Naive thymus-derived CD4-positive, alpha-beta T cell (primary cell): ENCODE measurements around the gene TRAF3IP1. TPM values are rescaled to one million over a fixed set of nuclear protein-coding genes. Genes with fewer than 3 reads are reported as not detected.
"Not testable (repeated sequence)": the region's sequence is repeated elsewhere in the genome, so short reads cannot be mapped to it uniquely, and the experiment has no call there.

Experiments used
- ATAC-seq: fragments of 150-1000 bp; cut with Tn5 transposase; 2 replicates; pipeline ENCODE4 v1.10.0; 2021; ENCODE audit warnings: mild to moderate bottlenecking, moderate library complexity
- CTCF ChIA-PET: fragments of 350-600 bp; sonication (Branson Sonifier 250); formaldehyde crosslinking; loops from one replicate; lab custom pipeline; 2021; ENCODE audit warnings: antibody characterized with exemption; lab: Charles Lee
- POLR2A ChIA-PET: fragments of 350-600 bp; sonication (Branson Sonifier 250); formaldehyde crosslinking; loops from one replicate; lab custom pipeline; 2021; ENCODE audit warnings: antibody characterized with exemption, inconsistent platforms; lab: Charles Lee
- DNase-seq, 9 donors: peaks; one replicate each; pipeline versions ENCODE4 v3.0.0 to v3.0.0-alpha.2; 2020 to 2022; ENCODE audit warnings: mixed read lengths in 1 of 9
- H3K27ac ChIP-seq: one replicate; pipeline ENCODE4 v1.7.0; 2013; ENCODE audit warnings: mild to moderate bottlenecking, low read depth, low read length, moderate library complexity
- H3K27me3 ChIP-seq, 2 donors: one replicate each; pipeline ENCODE4 v1.7.0; 2013; ENCODE audit warnings: low read length in 2 of 2, mild to moderate bottlenecking in 2 of 2, moderate library complexity in 2 of 2; ENCODE audit not compliant: control insufficient read depth in 2 of 2, insufficient read depth in 2 of 2
- H3K36me3 ChIP-seq, 3 experiments: 1 replicate in 2 of 3; 2 replicates in 1 of 3; pipeline ENCODE4 v1.7.0; 2013; ENCODE audit warnings: low read length in 3 of 3, mild to moderate bottlenecking in 3 of 3, moderate library complexity in 1 of 3; ENCODE audit not compliant: insufficient read depth in 3 of 3, control insufficient read depth in 2 of 3
- H3K4me1 ChIP-seq, 2 donors: one replicate each; pipeline ENCODE4 v1.7.0; 2013; ENCODE audit warnings: low read length in 2 of 2, mild to moderate bottlenecking in 2 of 2, moderate library complexity in 1 of 2; ENCODE audit not compliant: control insufficient read depth in 2 of 2, insufficient read depth in 2 of 2
- H3K4me3 ChIP-seq: 2 replicates; pipeline ENCODE4 v1.7.0; 2013; ENCODE audit warnings: mild to moderate bottlenecking, low read length
- H3K9me3 ChIP-seq, 3 experiments: 1 replicate in 2 of 3; 2 replicates in 1 of 3; pipeline ENCODE4 v1.7.0; 2013; ENCODE audit warnings: low read length in 3 of 3; ENCODE audit not compliant: control insufficient read depth in 2 of 3
- H3K27ac Mint-ChIP-seq, 9 donors: one replicate each; pipeline ENCODE4 v1.8.0; 2020 to 2022; ENCODE audit warnings: mixed read lengths in 9 of 9, mild to moderate bottlenecking in 8 of 9, moderate library complexity in 5 of 9, inconsistent platforms in 2 of 9
- H3K27me3 Mint-ChIP-seq, 5 donors: one replicate each; pipeline ENCODE4 v1.8.0; 2021 to 2022; ENCODE audit warnings: mixed read lengths in 5 of 5, mild to moderate bottlenecking in 1 of 5
- H3K36me3 Mint-ChIP-seq, 5 donors: one replicate each; pipeline ENCODE4 v1.8.0; 2020 to 2022; ENCODE audit warnings: mixed read lengths in 5 of 5, mild to moderate bottlenecking in 3 of 5, inconsistent platforms in 1 of 5
- H3K4me1 Mint-ChIP-seq, 7 donors: one replicate each; pipeline ENCODE4 v1.8.0; 2020 to 2022; ENCODE audit warnings: mixed read lengths in 7 of 7, mild to moderate bottlenecking in 3 of 7, inconsistent platforms in 1 of 7
- H3K4me3 Mint-ChIP-seq, 10 donors: one replicate each; pipeline ENCODE4 v1.8.0; 2020 to 2022; ENCODE audit warnings: mild to moderate bottlenecking in 10 of 10, mixed read lengths in 10 of 10, moderate library complexity in 6 of 10, inconsistent platforms in 2 of 10
- H3K9me3 Mint-ChIP-seq, 11 donors: one replicate each; pipeline ENCODE4 v1.8.0; 2020 to 2022; ENCODE audit warnings: mixed read lengths in 11 of 11, mild to moderate bottlenecking in 4 of 11, inconsistent platforms in 1 of 11, moderate library complexity in 1 of 11
- intact Hi-C, 2 donors: fragments of 100-400 bp; cut with micrococcal nuclease; formaldehyde crosslinking; loops; one replicate each; pipeline ENCODE4 v1.15.1; 2023
- polyA plus RNA-seq, 2 donors: library from polyadenylated mRNA; unstranded; fragments of 300-500 nt; fragmentation: Illumina TruSeq; gene quantifications; one replicate each; pipeline ENCODE4 v1.2.3, GENCODE V29; 2021
- total RNA-seq, 6 experiments: library from RNA in 5 of 6; stranded (reverse) in 5 of 6; gene quantifications; 1 replicate in 5 of 6; 2 replicates in 1 of 6; pipeline ENCODE4 v1.2.3 and lab custom pipeline; 2021 to 2026

TRAF3IP1 gene
- total RNA-seq (10 to 100 TPM in 2 of 5 experiments, 1 to 10 TPM in 3; 6.2 to 13.3 (median 9.4) TPM), polyA plus RNA-seq (1 to 10 TPM; 4.3 to 5.7 TPM), total RNA-seq (lab: John Stamatoyannopoulos, UW) (13.5 reads per million, percentile 42 among the genes with 10 or more reads in this experiment)

GRCh38 chr2:238320246-238320647 is at the start of gene TRAF3IP1:
TSS of gene TRAF3IP1 (plus strand) at chr2:238320518. CDS start at chr2:238320663, 145 bp downstream.
- Histone ChIP-seq H3K4me1 (peaks cover 7 to 15% of the 10 kb centered on the region in 2 donors), H3K9me3 (no peaks in the 10 kb centered on the region), H3K27ac (peak within 1 kb of the TSS; percentile 51), H3K4me3 (peak within 1 kb of the TSS; percentile 69), H3K27me3 (no peaks in the 10 kb centered on the region), H3K36me3 (no peaks in the 10 kb centered on the region)
- CTCF ChIA-PET: no interaction called here
- peak within 1 kb of the TSS; percentile 77 to 89 (median 82) for H3K4me3 Mint-ChIP-seq
- intact Hi-C loops: loop anchor here (1.0 to 5.0 kb wide), 3 partner anchors 32 to 258 kb away; partner anchors contain the start of genes PER2 (in 2 of the 2), ASB1 (in 1 of the 2) and SCLY (in 1 of the 2)
- no peaks in the 10 kb centered on the region for H3K9me3 Mint-ChIP-seq
- peak; percentile 97 for ATAC-seq
- DNase-seq: peak; percentile 75 to 92 (median 86)
- peaks cover 9 to 29% (median 24%) of the 10 kb centered on the region in 7 donors for H3K4me1 Mint-ChIP-seq
- peak within 1 kb of the TSS in 6 of 9 donors; percentile 4 to 69 (median 45) for H3K27ac Mint-ChIP-seq
- H3K27me3 Mint-ChIP-seq: peaks cover 0 to 34% (median 6%) of the 10 kb centered on the region in 5 donors
- peaks cover 0 to 5% (median 0%) of the 10 kb centered on the region in 5 donors for H3K36me3 Mint-ChIP-seq
- POLR2A ChIA-PET: no interaction called here

- H3K27ac ChIP-seq: no peak overlapping the region
- no peaks in the 10 kb centered on the region for H3K27me3 ChIP-seq
- H3K4me3 ChIP-seq: no peak overlapping the region
- POLR2A ChIA-PET: no interaction called here
- ATAC-seq (no peak), DNase-seq (no peak)
- H3K9me3 ChIP-seq: no peaks in the 10 kb centered on the region
- CTCF ChIA-PET: interaction anchor here (0.7 kb wide), 1 partner anchor 346 kb away, joined by 13 read pairs; no protein-coding TSS in a partner anchor
- H3K9me3 Mint-ChIP-seq: no peaks in the 10 kb centered on the region
- H3K27me3 Mint-ChIP-seq: no peaks in the 10 kb centered on the region
- H3K36me3 ChIP-seq: peaks cover 8 to 72% (median 8%) of the 10 kb centered on the region in 3 experiments
- no peak overlapping the region for H3K4me3 Mint-ChIP-seq
- peaks cover 4 to 51% (median 16%) of the 10 kb centered on the region in 5 donors for H3K36me3 Mint-ChIP-seq
- intact Hi-C loops: no loop called here
- no peak overlapping the region for H3K27ac Mint-ChIP-seq
- peaks cover 0 to 4% (median 0%) of the 10 kb centered on the region in 7 donors for H3K4me1 Mint-ChIP-seq
- no peaks in the 10 kb centered on the region for H3K4me1 ChIP-seq
These were observed 49.7 kb upstream of the TRAF3IP1 start for GRCh38 chr2:238270606-238271005.

GRCh38 chr2:238271061-238271554 is 49.2 kb upstream of the TRAF3IP1 start:
- no peak overlapping the region for H3K27ac ChIP-seq
- DNase-seq (no peak), ATAC-seq (no peak)
- H3K4me1 ChIP-seq: no peaks in the 10 kb centered on the region
- peaks cover 4 to 52% (median 16%) of the 10 kb centered on the region in 5 donors for H3K36me3 Mint-ChIP-seq
- no peaks in the 10 kb centered on the region for H3K27me3 Mint-ChIP-seq
- no peaks in the 10 kb centered on the region for H3K9me3 ChIP-seq
- POLR2A ChIA-PET: no interaction called here
- no peak overlapping the region for H3K27ac Mint-ChIP-seq
- H3K4me3 ChIP-seq: no peak overlapping the region
- H3K9me3 Mint-ChIP-seq: no peaks in the 10 kb centered on the region
- CTCF ChIA-PET: interaction anchor here (0.7 kb wide), 1 partner anchor 347 kb away, joined by 13 read pairs; no protein-coding TSS in a partner anchor
- H3K36me3 ChIP-seq: peaks cover 8 to 77% (median 8%) of the 10 kb centered on the region in 3 experiments
- intact Hi-C loops: no loop called here
- H3K4me1 Mint-ChIP-seq: peaks cover 0 to 4% (median 0%) of the 10 kb centered on the region in 7 donors
- no peak overlapping the region for H3K4me3 Mint-ChIP-seq
- H3K27me3 ChIP-seq: no peaks in the 10 kb centered on the region

- H3K36me3 ChIP-seq: peaks cover 8 to 83% (median 8%) of the 10 kb centered on the region in 3 experiments
- intact Hi-C loops, H3K27me3 Mint-ChIP-seq, H3K9me3 Mint-ChIP-seq, ATAC-seq, H3K4me1 Mint-ChIP-seq, POLR2A ChIA-PET, H3K4me3 Mint-ChIP-seq, H3K4me3 ChIP-seq, H3K9me3 ChIP-seq, H3K27ac ChIP-seq, CTCF ChIA-PET, DNase-seq, H3K27me3 ChIP-seq, H3K4me1 ChIP-seq: not testable (repeated sequence)
- peak overlapping the region in 1 of 9 donors; percentile 13 for H3K27ac Mint-ChIP-seq
- H3K36me3 Mint-ChIP-seq: peaks cover 4 to 54% (median 20%) of the 10 kb centered on the region in 5 donors
These were observed 48.6 kb upstream of the TRAF3IP1 start for GRCh38 chr2:238271686-238272085.

GRCh38 chr2:238272156-238272555 is 48.2 kb upstream of the TRAF3IP1 start:
- Histone ChIP-seq H3K4me1 (no peaks in the 10 kb centered on the region), H3K36me3 (peaks cover 8 to 85% (median 8%) of the 10 kb centered on the region in 3 experiments), H3K27me3 (no peaks in the 10 kb centered on the region), H3K27ac (no peak overlapping the region), H3K4me3 (no peak overlapping the region), H3K9me3 (no peaks in the 10 kb centered on the region)
- Mint-ChIP-seq H3K9me3 (no peaks in the 10 kb centered on the region), H3K27me3 (no peaks in the 10 kb centered on the region), H3K36me3 (peaks cover 4 to 53% (median 18%) of the 10 kb centered on the region in 5 donors), H3K27ac (peak overlapping the region in 1 of 9 donors; percentile 13), H3K4me1 (peaks cover 0 to 2% (median 0%) of the 10 kb centered on the region in 7 donors), H3K4me3 (no peak overlapping the region)
- DNase-seq (no peak), ATAC-seq (no peak)
- ChIA-PET CTCF (no interaction called here), POLR2A (no interaction called here)
- intact Hi-C loops: no loop called here

GRCh38 chr2:238273433-238273832 is 46.9 kb upstream of the TRAF3IP1 start:
- H3K9me3 Mint-ChIP-seq, H3K4me1 Mint-ChIP-seq, DNase-seq, H3K4me3 ChIP-seq, H3K27ac Mint-ChIP-seq, H3K9me3 ChIP-seq, H3K27ac ChIP-seq, H3K27me3 ChIP-seq, CTCF ChIA-PET, intact Hi-C loops, POLR2A ChIA-PET, ATAC-seq, H3K4me1 ChIP-seq, H3K4me3 Mint-ChIP-seq, H3K27me3 Mint-ChIP-seq: not testable (repeated sequence)
- H3K36me3 Mint-ChIP-seq: peaks cover 4 to 51% (median 18%) of the 10 kb centered on the region in 5 donors
- H3K36me3 ChIP-seq: peaks cover 8 to 83% (median 8%) of the 10 kb centered on the region in 3 experiments
